ENCODE measurements around the gene KLF18.

KLF18 gene

DNA sequence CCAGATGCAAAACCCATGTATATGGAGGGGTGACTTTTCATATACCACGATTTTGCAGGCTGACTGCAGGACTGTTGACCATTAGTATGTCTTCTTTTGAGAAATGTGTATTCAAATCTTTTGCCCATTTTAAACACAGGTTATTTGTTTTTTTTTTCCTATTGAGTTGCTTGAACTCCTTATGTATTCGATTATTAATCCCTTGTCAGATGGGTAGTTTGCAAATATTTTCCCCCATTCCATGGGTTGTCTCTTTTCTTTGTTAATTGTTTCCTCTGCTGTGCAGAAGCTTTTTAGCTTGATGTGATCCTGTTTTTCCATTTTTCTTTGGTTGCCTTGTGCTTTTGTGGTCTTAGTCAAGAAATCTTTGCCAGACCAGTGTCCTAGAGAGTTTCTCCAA lies 47.4 kb downstream of the KLF18 start:
- H3K27me3 ChIP-seq (ENCODE audit: control insufficient read depth, insufficient read depth, low read length) = no peaks in the 10 kb centered on the region
- no peak overlapping the region for H3K4me3 ChIP-seq (ENCODE audit: low read length)
- H3K9ac ChIP-seq (ENCODE audit: low read length) = no peak overlapping the region
- H3K9me3 ChIP-seq (ENCODE audit: control insufficient read depth, low read length) = no peaks in the 10 kb centered on the region
- no peaks in the 10 kb centered on the region for H3K4me1 ChIP-seq (ENCODE audit: control insufficient read depth, insufficient read depth, low read length)
- no peaks in the 10 kb centered on the region for H3K36me3 ChIP-seq (ENCODE audit: control insufficient read depth, insufficient read depth, low read length)

- no peaks in the 10 kb centered on the region for H3K36me3 ChIP-seq (ENCODE audit: control insufficient read depth, insufficient read depth, low read length)
- H3K4me3 ChIP-seq (ENCODE audit: low read length) = no peak overlapping the region
- H3K9ac ChIP-seq (ENCODE audit: low read length) = no peak overlapping the region
- no peaks in the 10 kb centered on the region for H3K27me3 ChIP-seq (ENCODE audit: control insufficient read depth, insufficient read depth, low read length)
- H3K4me1 ChIP-seq (ENCODE audit: control insufficient read depth, insufficient read depth, low read length) = no peaks in the 10 kb centered on the region
- no peaks in the 10 kb centered on the region for H3K9me3 ChIP-seq (ENCODE audit: control insufficient read depth, low read length)
These were observed 50.8 kb downstream of the KLF18 start for GRCh38 chr1:44090429-44091252.

DNA sequence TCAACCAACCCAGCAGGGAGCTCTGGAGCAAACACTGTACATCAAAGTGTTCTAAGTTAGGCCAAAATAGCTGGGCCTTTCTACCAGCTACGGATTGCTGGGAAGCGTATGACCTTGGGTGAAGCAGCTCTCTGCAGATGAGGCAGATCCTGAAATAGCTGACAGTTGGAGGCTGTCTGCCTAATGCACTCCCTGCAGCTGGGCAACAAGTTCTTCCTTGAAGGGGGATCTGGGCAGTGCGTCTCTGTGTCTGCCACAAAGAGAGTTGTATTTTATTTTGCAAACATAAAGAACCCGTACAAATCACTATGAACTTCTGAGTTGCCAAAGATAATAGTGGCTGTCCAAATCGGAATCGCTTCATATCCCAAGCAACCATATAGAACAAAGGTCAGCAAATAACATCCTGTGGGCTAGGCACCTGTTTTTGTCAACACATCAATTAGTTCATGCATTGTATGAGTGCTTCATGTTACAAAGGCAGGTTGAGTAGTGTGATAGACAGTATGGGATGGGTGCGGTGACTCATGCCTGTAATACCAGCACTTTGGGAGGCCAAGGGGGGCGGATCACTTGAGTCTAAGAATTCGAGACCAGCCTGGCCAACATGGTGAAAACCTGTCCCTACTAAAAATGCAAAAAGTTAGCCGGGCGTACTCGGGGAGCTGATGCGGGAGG lies 51.9 kb downstream of the KLF18 start:
- Histone ChIP-seq H3K9me3 (ENCODE audit: control insufficient read depth, low read length) (no peaks in the 10 kb centered on the region), H3K4me1 (ENCODE audit: control insufficient read depth, insufficient read depth, low read length) (no peaks in the 10 kb centered on the region), H3K4me3 (ENCODE audit: low read length) (no peak overlapping the region), H3K36me3 (ENCODE audit: control insufficient read depth, insufficient read depth, low read length) (no peaks in the 10 kb centered on the region), H3K9ac (ENCODE audit: low read length) (no peak overlapping the region), H3K27me3 (ENCODE audit: control insufficient read depth, insufficient read depth, low read length) (no peaks in the 10 kb centered on the region)
